Nucleus accumbens (tissue), 56 donors: Measurements from ENCODE around the gene CHPF2.
A peak's percentile ranks its signal among the peaks of the same experiment; 100 is the strongest.

Experiments used
- DNase-seq, 56 donors: peaks; one replicate each; lab custom pipeline; 2025; lab: John Stamatoyannopoulos, UW

The CHPF2 gene

GRCh38 chr7:151279868-151280267 lies 47.6 kb downstream of the CHPF2 start:
- no peak for DNase-seq

- no peak for DNase-seq
Measured at GRCh38 chr7:151280388-151281019, 48.2 kb downstream of the CHPF2 start.

DNA sequence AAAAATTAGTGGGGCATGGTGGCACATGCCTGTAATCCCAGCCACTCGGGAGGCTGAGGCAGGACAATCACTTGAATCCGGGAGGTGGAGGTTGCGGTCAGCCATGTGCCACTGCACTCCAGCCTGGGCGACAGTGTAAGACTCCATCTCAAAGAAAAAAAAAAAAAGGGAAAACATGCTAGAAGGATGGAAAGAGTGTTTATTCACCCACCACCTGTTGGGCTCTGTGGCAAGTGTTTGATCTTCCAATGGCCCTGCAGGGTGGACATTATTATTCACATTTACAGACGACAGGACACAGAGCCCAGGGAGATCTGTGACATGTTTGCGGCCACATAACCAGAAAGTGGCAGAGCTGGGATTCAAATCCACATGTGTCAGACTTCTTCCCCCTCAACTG lies 49.4 kb downstream of the CHPF2 start:
- DNase-seq, result no peak

DNA sequence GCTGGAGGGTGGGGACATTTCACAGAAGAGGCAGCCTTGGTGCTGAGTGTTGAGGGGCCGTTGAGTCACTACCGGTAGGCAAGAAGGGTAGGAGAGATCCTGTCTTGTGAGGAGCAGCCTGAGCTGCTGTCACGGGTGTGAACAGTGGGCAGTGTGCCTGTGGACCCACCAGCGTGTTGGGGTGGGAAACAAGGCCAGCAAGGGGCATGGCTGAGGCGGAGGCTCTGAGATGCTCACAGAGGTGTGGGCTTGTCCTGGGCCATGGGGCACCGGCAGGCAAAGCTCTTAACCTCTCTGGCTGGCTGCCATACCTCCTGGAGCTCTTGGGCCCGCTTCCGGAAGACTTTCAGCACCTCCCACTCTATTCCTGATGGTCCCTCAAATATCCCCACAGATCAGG lies 49.8 kb downstream of the CHPF2 start:
- DNase-seq, result peak in 1 of 56 donors; percentile 5

DNA sequence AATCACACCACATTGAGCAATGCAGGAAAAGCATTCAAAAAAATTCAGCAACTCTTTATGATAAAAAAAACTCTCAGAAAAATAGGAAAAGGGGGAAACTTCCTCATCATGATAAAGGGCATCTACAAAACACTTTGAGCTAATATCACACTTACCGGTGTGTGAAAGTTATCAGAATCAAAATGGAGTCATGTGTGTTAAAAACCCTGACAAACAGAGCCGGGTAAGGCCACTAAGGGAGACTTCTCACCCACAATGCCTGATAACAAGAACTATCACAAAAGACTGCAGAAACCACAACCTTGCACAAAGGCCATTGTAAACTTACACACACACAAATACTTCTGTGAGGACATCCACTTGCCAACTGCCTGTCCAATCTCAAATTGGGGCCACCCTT lies 51.0 kb downstream of the CHPF2 start:
- no peak for DNase-seq

DNA sequence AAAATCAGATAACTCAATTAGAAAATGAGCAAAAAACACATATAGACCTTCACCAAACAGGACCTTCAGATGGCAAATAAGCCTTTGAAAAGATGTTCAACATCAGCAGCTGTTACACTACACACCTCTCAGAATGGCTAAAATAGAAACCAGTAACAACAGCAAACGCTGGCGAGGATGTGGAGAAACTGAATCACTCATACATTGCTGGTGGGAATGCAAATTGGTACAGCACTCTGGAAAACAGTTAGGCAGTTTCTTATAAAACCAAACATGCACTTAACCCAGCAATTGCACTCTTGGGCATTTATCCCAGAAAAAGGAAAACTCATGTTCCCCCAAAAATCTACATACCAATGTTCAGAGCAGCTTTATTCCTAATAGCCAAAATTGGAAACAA lies 53.9 kb downstream of the CHPF2 start:
- DNase-seq, result no peak
